Measurements from ENCODE around the gene PTPRN2. TPM values are rescaled to one million over a fixed set of nuclear protein-coding genes. Genes with fewer than 3 reads are reported as not detected.

PTPRN2 gene
- total RNA-seq, 1 donor from 2014 or later: 0.41 TPM

DNA sequence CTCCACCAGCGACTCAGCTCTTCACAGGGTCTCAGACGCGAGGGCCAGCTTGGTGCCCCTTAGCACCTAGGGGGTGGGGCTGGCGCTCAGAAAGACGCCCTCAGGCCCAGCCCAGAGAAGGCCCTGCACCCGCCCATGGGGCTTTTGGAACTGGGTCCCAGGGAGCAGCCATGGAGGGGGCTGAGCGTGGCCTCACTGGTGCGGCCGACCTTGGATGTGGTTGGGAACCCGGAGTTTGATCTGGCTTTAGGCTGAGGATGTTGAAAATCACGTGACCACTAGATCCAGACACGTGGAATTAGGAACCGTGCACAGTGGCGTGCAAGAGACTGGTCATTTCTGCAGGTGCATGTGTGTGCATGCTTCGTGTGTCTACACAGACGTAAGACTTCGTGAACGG is 1065.4 kb downstream of the PTPRN2 start:
- intact Hi-C loops (cut with micrococcal nuclease): no loop called here
- Mint-ChIP-seq H3K27me3 (ENCODE audit: insufficient read depth) (peaks cover 13% of the 10 kb centered on the region), H3K27ac (no peak overlapping the region), H3K36me3 (ENCODE audit: low read depth) (no peaks in the 10 kb centered on the region), H3K4me3 (no peak overlapping the region), H3K4me1 (ENCODE audit: low read depth) (no peaks in the 10 kb centered on the region), H3K9me3 (no peaks in the 10 kb centered on the region)
- no peak for DNase-seq (ENCODE audit: low spot score)

GRCh38 chr7:157521752-157522151 is 1065.9 kb downstream of the PTPRN2 start:
- intact Hi-C loops (cut with micrococcal nuclease): no loop called here
- Mint-ChIP-seq H3K9me3 (no peaks in the 10 kb centered on the region), H3K4me1 (ENCODE audit: low read depth) (no peaks in the 10 kb centered on the region), H3K27me3 (ENCODE audit: insufficient read depth) (peaks cover 13% of the 10 kb centered on the region), H3K36me3 (ENCODE audit: low read depth) (no peaks in the 10 kb centered on the region), H3K27ac (no peak overlapping the region), H3K4me3 (no peak overlapping the region)
- no peak for DNase-seq (ENCODE audit: low spot score)

GRCh38 chr7:157521061-157521731 is 1066.4 kb downstream of the PTPRN2 start:
- peaks cover 12% of the 10 kb centered on the region for H3K27me3 Mint-ChIP-seq (ENCODE audit: insufficient read depth)
- H3K36me3 Mint-ChIP-seq (ENCODE audit: low read depth): no peaks in the 10 kb centered on the region
- no peak overlapping the region for H3K4me3 Mint-ChIP-seq
- intact Hi-C loops (cut with micrococcal nuclease): no loop called here
- no peaks in the 10 kb centered on the region for H3K9me3 Mint-ChIP-seq
- DNase-seq (ENCODE audit: low spot score): no peak
- no peaks in the 10 kb centered on the region for H3K4me1 Mint-ChIP-seq (ENCODE audit: low read depth)
- H3K27ac Mint-ChIP-seq: no peak overlapping the region

DNA sequence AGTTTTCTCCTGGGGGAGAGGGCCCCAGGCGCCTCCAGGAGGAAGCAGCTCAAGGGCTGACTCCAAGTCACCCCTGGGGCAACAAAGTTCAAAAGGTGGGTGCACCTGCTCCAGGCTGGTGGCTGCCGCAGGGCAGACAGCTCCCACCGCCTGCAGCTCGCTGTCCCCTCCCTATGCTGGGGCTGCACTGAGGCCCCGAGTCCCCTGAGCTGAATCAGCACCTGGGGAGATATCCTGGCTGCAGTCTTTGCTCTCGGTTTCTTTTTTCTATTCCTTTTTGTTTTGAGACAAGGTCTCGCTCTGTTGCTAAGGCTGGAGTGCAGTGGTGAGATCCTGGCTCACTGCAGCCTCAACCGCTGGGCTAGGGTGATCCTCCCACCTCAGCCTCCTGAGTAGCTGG is 1067.4 kb downstream of the PTPRN2 start:
- intact Hi-C loops (cut with micrococcal nuclease): no loop called here
- Mint-ChIP-seq H3K36me3 (ENCODE audit: low read depth) (no peaks in the 10 kb centered on the region), H3K27ac (no peak overlapping the region), H3K4me1 (ENCODE audit: low read depth) (no peaks in the 10 kb centered on the region), H3K27me3 (ENCODE audit: insufficient read depth) (peaks cover 14% of the 10 kb centered on the region), H3K9me3 (no peaks in the 10 kb centered on the region), H3K4me3 (no peak overlapping the region)
- no peak for DNase-seq (ENCODE audit: low spot score)

- no peak for DNase-seq (ENCODE audit: low spot score)
- Mint-ChIP-seq H3K4me3 (no peak overlapping the region), H3K4me1 (ENCODE audit: low read depth) (no peaks in the 10 kb centered on the region), H3K9me3 (no peaks in the 10 kb centered on the region), H3K27me3 (ENCODE audit: insufficient read depth) (peaks cover 9% of the 10 kb centered on the region), H3K27ac (no peak overlapping the region), H3K36me3 (ENCODE audit: low read depth) (no peaks in the 10 kb centered on the region)
- intact Hi-C loops (cut with micrococcal nuclease): no loop called here
Observed at GRCh38 chr7:157519798-157520244, 1067.8 kb downstream of the PTPRN2 start.

DNA sequence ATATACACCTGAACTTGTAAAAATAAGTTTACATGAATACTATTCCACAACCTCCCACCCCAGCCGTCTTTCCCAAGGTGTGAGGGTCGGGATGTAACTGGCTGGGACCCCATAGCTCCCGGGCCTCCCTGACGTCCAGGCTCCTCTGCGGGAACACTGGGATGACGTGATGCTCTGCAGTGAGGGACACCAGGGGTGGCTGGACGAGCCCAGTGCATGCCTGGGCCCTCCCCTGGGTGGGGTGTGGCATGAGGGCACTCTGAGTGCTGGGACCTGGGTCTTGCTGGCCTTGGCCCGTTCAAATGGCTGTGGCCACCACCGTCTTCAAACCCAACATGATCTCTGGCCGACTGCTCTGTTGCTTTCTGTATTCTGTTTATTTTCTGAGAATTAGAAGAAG is 1068.4 kb downstream of the PTPRN2 start:
- H3K27ac Mint-ChIP-seq: no peak overlapping the region
- intact Hi-C loops (cut with micrococcal nuclease): no loop called here
- H3K9me3 Mint-ChIP-seq: no peaks in the 10 kb centered on the region
- H3K27me3 Mint-ChIP-seq (ENCODE audit: insufficient read depth): peaks cover 6% of the 10 kb centered on the region
- no peaks in the 10 kb centered on the region for H3K36me3 Mint-ChIP-seq (ENCODE audit: low read depth)
- DNase-seq (ENCODE audit: low spot score): no peak
- H3K4me1 Mint-ChIP-seq (ENCODE audit: low read depth): no peaks in the 10 kb centered on the region
- no peak overlapping the region for H3K4me3 Mint-ChIP-seq

DNA sequence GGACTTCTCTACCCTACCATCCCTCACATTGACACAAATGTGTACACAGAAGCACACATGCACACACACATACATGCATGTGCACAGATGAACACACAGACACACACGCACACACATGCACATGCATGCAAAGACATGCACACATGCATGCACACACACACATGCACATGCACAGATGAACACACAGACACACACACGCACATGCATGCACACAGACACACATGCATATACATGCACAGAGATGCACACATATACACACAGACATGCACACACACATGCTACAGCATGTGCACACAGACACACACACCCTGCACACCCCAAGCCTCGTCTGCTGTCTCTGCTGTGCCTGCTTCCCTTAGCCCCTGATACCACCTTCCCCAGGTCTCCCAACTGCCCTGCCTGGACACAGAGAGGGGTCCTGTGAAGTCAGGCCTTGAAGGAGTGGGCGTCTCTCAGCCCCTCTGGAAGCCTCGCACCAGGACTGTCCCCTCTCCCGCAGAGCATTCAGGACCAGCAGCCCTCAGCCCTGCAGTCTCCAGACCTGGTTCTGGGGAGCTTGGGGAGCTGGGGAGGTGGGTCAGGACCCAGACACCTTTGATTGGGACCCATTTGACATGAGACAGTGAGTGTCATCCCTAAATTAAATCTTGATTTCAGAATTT is 1069.0 kb downstream of the PTPRN2 start:
- Mint-ChIP-seq H3K27ac (no peak overlapping the region), H3K4me1 (ENCODE audit: low read depth) (no peaks in the 10 kb centered on the region), H3K4me3 (no peak overlapping the region), H3K9me3 (no peaks in the 10 kb centered on the region), H3K27me3 (ENCODE audit: insufficient read depth) (peaks cover 8% of the 10 kb centered on the region), H3K36me3 (ENCODE audit: low read depth) (no peaks in the 10 kb centered on the region)
- DNase-seq (ENCODE audit: low spot score): no peak
- intact Hi-C loops (cut with micrococcal nuclease): no loop called here

DNA sequence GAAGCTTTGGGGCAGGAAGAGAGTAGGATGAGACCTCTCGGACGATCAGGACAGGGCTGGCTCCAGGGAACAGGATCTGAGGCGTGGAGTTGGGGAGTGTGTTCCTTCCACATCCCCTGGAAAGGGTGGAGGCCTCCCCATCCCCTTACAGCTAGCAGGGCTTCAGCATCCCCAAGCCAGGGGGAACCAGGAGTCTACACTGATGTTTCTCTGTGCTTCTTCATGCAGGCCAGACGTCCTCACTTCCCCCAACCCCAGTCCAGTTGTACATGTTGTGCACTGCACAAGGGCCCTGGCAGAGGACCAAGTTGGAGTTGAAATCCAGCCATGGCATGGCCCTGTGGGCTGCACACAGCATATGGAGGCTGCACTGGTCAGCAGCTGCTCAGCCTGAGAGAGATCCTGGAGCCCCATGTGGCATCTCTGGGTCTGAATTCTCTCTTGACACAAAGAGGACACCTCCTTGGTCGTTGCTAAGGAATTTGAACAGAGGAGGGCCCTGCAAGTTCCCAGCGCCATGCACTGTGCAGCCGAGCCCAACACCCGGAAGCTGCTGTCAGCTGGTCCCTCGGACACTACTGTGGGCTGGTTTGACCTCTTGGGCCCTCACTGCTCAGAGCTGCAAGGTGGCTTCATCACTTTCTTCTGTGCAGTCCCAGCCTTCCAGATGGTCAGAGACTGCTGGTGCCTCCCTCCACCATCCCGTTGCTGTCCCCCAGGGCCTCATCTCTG is 1069.7 kb downstream of the PTPRN2 start:
- intact Hi-C loops (cut with micrococcal nuclease): no loop called here

GRCh38 chr7:157516911-157517781 is 1070.5 kb downstream of the PTPRN2 start:
- DNase-seq (ENCODE audit: low spot score): no peak
- intact Hi-C loops (cut with micrococcal nuclease): no loop called here
- H3K27ac Mint-ChIP-seq: no peak overlapping the region
- no peaks in the 10 kb centered on the region for H3K36me3 Mint-ChIP-seq (ENCODE audit: low read depth)
- H3K4me1 Mint-ChIP-seq (ENCODE audit: low read depth): no peaks in the 10 kb centered on the region
- H3K4me3 Mint-ChIP-seq: no peak overlapping the region
- H3K9me3 Mint-ChIP-seq: no peaks in the 10 kb centered on the region
- peaks cover 15% of the 10 kb centered on the region for H3K27me3 Mint-ChIP-seq (ENCODE audit: insufficient read depth)

More for the DNA sequence above, 1069.7 kb downstream of the PTPRN2 start:
- Mint-ChIP-seq H3K4me1 (ENCODE audit: low read depth) (no peaks in the 10 kb centered on the region), H3K27ac (no peak overlapping the region), H3K27me3 (ENCODE audit: insufficient read depth) (peaks cover 12% of the 10 kb centered on the region), H3K4me3 (no peak overlapping the region), H3K9me3 (no peaks in the 10 kb centered on the region), H3K36me3 (ENCODE audit: low read depth) (no peaks in the 10 kb centered on the region)
- no peak for DNase-seq (ENCODE audit: low spot score)

DNA sequence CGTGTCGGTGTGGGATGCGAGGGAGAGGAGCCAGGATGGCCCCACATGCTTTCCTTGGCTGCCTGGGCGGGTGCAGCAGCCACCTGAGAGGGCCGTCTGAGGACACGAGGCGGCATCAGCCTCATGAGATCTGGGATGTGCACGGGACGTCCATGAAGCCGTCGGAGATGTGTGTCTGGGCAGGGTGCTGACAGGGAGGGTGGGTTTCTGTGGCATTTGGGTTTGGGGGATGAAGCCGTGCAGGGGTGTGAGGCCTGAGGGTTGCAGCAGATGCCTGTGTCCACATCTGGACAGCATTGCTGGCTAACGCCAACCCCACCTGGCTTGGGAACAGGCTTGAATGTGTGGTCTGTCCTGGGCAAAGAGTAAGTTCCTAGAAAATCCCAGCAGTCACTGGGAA is 1071.3 kb downstream of the PTPRN2 start:
- H3K9me3 Mint-ChIP-seq: no peaks in the 10 kb centered on the region
- no peaks in the 10 kb centered on the region for H3K36me3 Mint-ChIP-seq (ENCODE audit: low read depth)
- H3K27me3 Mint-ChIP-seq (ENCODE audit: insufficient read depth): peaks cover 18% of the 10 kb centered on the region
- H3K4me1 Mint-ChIP-seq (ENCODE audit: low read depth): no peaks in the 10 kb centered on the region
- H3K27ac Mint-ChIP-seq: no peak overlapping the region
- H3K4me3 Mint-ChIP-seq: no peak overlapping the region
- no peak for DNase-seq (ENCODE audit: low spot score)
- intact Hi-C loops (cut with micrococcal nuclease): no loop called here

GRCh38 chr7:157515342-157516041 is 1072.1 kb downstream of the PTPRN2 start:
- no peak overlapping the region for H3K4me3 Mint-ChIP-seq
- no peaks in the 10 kb centered on the region for H3K4me1 Mint-ChIP-seq (ENCODE audit: low read depth)
- no peak overlapping the region for H3K27ac Mint-ChIP-seq
- peaks cover 25% of the 10 kb centered on the region for H3K27me3 Mint-ChIP-seq (ENCODE audit: insufficient read depth)
- no peaks in the 10 kb centered on the region for H3K36me3 Mint-ChIP-seq (ENCODE audit: low read depth)
- no peaks in the 10 kb centered on the region for H3K9me3 Mint-ChIP-seq
- intact Hi-C loops (cut with micrococcal nuclease): no loop called here
- DNase-seq (ENCODE audit: low spot score): no peak

DNA sequence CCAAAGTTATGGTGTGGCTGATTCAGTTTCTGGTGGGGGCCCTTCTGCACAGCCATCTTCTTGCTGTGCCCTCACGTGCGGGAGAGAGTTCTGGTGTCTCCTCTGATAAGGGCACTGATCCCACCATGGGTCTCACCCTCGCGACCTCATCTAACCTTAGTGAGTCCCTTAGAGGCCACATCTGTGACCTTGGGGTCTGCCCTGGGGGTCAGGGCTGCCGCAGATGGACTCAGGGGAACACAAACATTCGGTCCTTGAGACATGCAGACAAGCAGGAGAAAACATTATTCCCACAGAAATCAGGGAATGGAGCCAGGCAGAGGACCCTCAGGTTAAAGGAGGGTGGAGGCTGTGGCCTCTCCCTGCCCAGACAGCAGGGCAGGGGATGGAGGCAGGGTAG is 1072.9 kb downstream of the PTPRN2 start:
- DNase-seq (ENCODE audit: low spot score): no peak
- intact Hi-C loops (cut with micrococcal nuclease): no loop called here
- Mint-ChIP-seq H3K9me3 (no peaks in the 10 kb centered on the region), H3K4me3 (no peak overlapping the region), H3K27me3 (ENCODE audit: insufficient read depth) (peaks cover 32% of the 10 kb centered on the region), H3K36me3 (ENCODE audit: low read depth) (no peaks in the 10 kb centered on the region), H3K27ac (no peak overlapping the region), H3K4me1 (ENCODE audit: low read depth) (no peaks in the 10 kb centered on the region)

Data from activated T-helper 1 cell treated with anti-CD3 and anti-CD28 coated beads, Interleukin-12 subunit alpha, Interleukin-12 subunit beta, Interleukin-2, Interleukin-4 antibody, amounts not matched to agents 30 ng/mL and 10 ng/mL and 1 ng/mL, durations not matched to agents 14 hours and 24 hours and 36 hours (primary cell).